ENCODE data around the gene TSPAN9.

Gene TSPAN9

GRCh38 chr12:3292677-3293412 lies 215.7 kb downstream of the TSPAN9 start:
- Histone ChIP-seq H3K4me1 (ENCODE audit: control insufficient read depth, insufficient read depth, low read length) (peaks cover 4% of the 10 kb centered on the region), H3K36me3 (ENCODE audit: control insufficient read depth, insufficient read depth, low read length) (no peaks in the 10 kb centered on the region), H3K9me3 (ENCODE audit: control insufficient read depth, low read length) (no peaks in the 10 kb centered on the region), H3K27ac (ENCODE audit: insufficient read depth, low read depth, low read length, poor library complexity, severe bottlenecking) (no peak overlapping the region), H3K27me3 (ENCODE audit: control insufficient read depth, insufficient read depth, low read length, poor library complexity, severe bottlenecking) (no peaks in the 10 kb centered on the region), H3K4me3 (ENCODE audit: insufficient read depth, low read depth, low read length) (no peak overlapping the region)
- WGBS, 2 experiments, result 91 to 92% methylated on average over 12 of the region's 12 CpGs

GRCh38 chr12:3293446-3294161 lies 216.4 kb downstream of the TSPAN9 start:
- Histone ChIP-seq H3K9me3 (ENCODE audit: control insufficient read depth, low read length) (no peaks in the 10 kb centered on the region), H3K4me3 (ENCODE audit: insufficient read depth, low read depth, low read length) (no peak overlapping the region), H3K27ac (ENCODE audit: insufficient read depth, low read depth, low read length, poor library complexity, severe bottlenecking) (no peak overlapping the region), H3K4me1 (ENCODE audit: control insufficient read depth, insufficient read depth, low read length) (peaks cover under 1% of the 10 kb centered on the region), H3K36me3 (ENCODE audit: control insufficient read depth, insufficient read depth, low read length) (no peaks in the 10 kb centered on the region), H3K27me3 (ENCODE audit: control insufficient read depth, insufficient read depth, low read length, poor library complexity, severe bottlenecking) (no peaks in the 10 kb centered on the region)
- WGBS, 2 experiments, result 91 to 92% methylated on average over 18 of the region's 18 CpGs

GRCh38 chr12:3294481-3294911 lies 217.3 kb downstream of the TSPAN9 start:
- WGBS, 2 experiments, result 87% methylated on average over 15 of the region's 15 CpGs

GRCh38 chr12:3295225-3295624 lies 218.0 kb downstream of the TSPAN9 start:
- 91 to 92% methylated on average over 8 of the region's 8 CpGs for WGBS, 2 experiments
- no peaks in the 10 kb centered on the region for H3K9me3 ChIP-seq (ENCODE audit: control insufficient read depth, low read length)
- peaks cover 10% of the 10 kb centered on the region for H3K27me3 ChIP-seq (ENCODE audit: control insufficient read depth, insufficient read depth, low read length, poor library complexity, severe bottlenecking)
- H3K36me3 ChIP-seq (ENCODE audit: control insufficient read depth, insufficient read depth, low read length), result no peaks in the 10 kb centered on the region
- H3K4me1 ChIP-seq (ENCODE audit: control insufficient read depth, insufficient read depth, low read length), result peaks cover 4% of the 10 kb centered on the region
- H3K4me3 ChIP-seq (ENCODE audit: insufficient read depth, low read depth, low read length), result no peak overlapping the region
- no peak overlapping the region for H3K27ac ChIP-seq (ENCODE audit: insufficient read depth, low read depth, low read length, poor library complexity, severe bottlenecking)

More at GRCh38 chr12:3294481-3294911, 217.3 kb downstream of the TSPAN9 start:
- Histone ChIP-seq H3K36me3 (ENCODE audit: control insufficient read depth, insufficient read depth, low read length) (no peaks in the 10 kb centered on the region), H3K4me3 (ENCODE audit: insufficient read depth, low read depth, low read length) (no peak overlapping the region), H3K27me3 (ENCODE audit: control insufficient read depth, insufficient read depth, low read length, poor library complexity, severe bottlenecking) (peaks cover 6% of the 10 kb centered on the region), H3K27ac (ENCODE audit: insufficient read depth, low read depth, low read length, poor library complexity, severe bottlenecking) (no peak overlapping the region), H3K4me1 (ENCODE audit: control insufficient read depth, insufficient read depth, low read length) (no peaks in the 10 kb centered on the region), H3K9me3 (ENCODE audit: control insufficient read depth, low read length) (no peaks in the 10 kb centered on the region)

- Histone ChIP-seq H3K27me3 (ENCODE audit: control insufficient read depth, insufficient read depth, low read length, poor library complexity, severe bottlenecking) (peaks cover 10% of the 10 kb centered on the region), H3K9me3 (ENCODE audit: control insufficient read depth, low read length) (no peaks in the 10 kb centered on the region), H3K36me3 (ENCODE audit: control insufficient read depth, insufficient read depth, low read length) (no peaks in the 10 kb centered on the region), H3K27ac (ENCODE audit: insufficient read depth, low read depth, low read length, poor library complexity, severe bottlenecking) (no peak overlapping the region), H3K4me3 (ENCODE audit: insufficient read depth, low read depth, low read length) (no peak overlapping the region), H3K4me1 (ENCODE audit: control insufficient read depth, insufficient read depth, low read length) (peaks cover 6% of the 10 kb centered on the region)
- WGBS, 2 experiments, result 92 to 93% methylated on average over 16 of the region's 16 CpGs
Measured at GRCh38 chr12:3295646-3296408, 218.6 kb downstream of the TSPAN9 start.

- Histone ChIP-seq H3K4me1 (ENCODE audit: control insufficient read depth, insufficient read depth, low read length) (peaks cover 6% of the 10 kb centered on the region), H3K36me3 (ENCODE audit: control insufficient read depth, insufficient read depth, low read length) (no peaks in the 10 kb centered on the region), H3K27ac (ENCODE audit: insufficient read depth, low read depth, low read length, poor library complexity, severe bottlenecking) (no peak overlapping the region), H3K4me3 (ENCODE audit: insufficient read depth, low read depth, low read length) (no peak overlapping the region), H3K9me3 (ENCODE audit: control insufficient read depth, low read length) (no peaks in the 10 kb centered on the region), H3K27me3 (ENCODE audit: control insufficient read depth, insufficient read depth, low read length, poor library complexity, severe bottlenecking) (peaks cover 10% of the 10 kb centered on the region)
- 90 to 95% methylated on average over 6 of the region's 6 CpGs for WGBS, 2 experiments
Measured at GRCh38 chr12:3296409-3296701, 219.2 kb downstream of the TSPAN9 start.

GRCh38 chr12:3298603-3299002 lies 221.4 kb downstream of the TSPAN9 start:
- peaks cover 6% of the 10 kb centered on the region for H3K4me1 ChIP-seq (ENCODE audit: control insufficient read depth, insufficient read depth, low read length)
- H3K4me3 ChIP-seq (ENCODE audit: insufficient read depth, low read depth, low read length), result no peak overlapping the region
- H3K27ac ChIP-seq (ENCODE audit: insufficient read depth, low read depth, low read length, poor library complexity, severe bottlenecking), result no peak overlapping the region
- peaks cover 10% of the 10 kb centered on the region for H3K27me3 ChIP-seq (ENCODE audit: control insufficient read depth, insufficient read depth, low read length, poor library complexity, severe bottlenecking)
- no peaks in the 10 kb centered on the region for H3K9me3 ChIP-seq (ENCODE audit: control insufficient read depth, low read length)
- no peaks in the 10 kb centered on the region for H3K36me3 ChIP-seq (ENCODE audit: control insufficient read depth, insufficient read depth, low read length)
- 82 to 85% methylated on average over 17 of the region's 17 CpGs for WGBS, 2 experiments

- Histone ChIP-seq H3K4me3 (ENCODE audit: insufficient read depth, low read depth, low read length) (no peak overlapping the region), H3K27me3 (ENCODE audit: control insufficient read depth, insufficient read depth, low read length, poor library complexity, severe bottlenecking) (peaks cover 10% of the 10 kb centered on the region), H3K9me3 (ENCODE audit: control insufficient read depth, low read length) (no peaks in the 10 kb centered on the region), H3K4me1 (ENCODE audit: control insufficient read depth, insufficient read depth, low read length) (peaks cover 6% of the 10 kb centered on the region), H3K36me3 (ENCODE audit: control insufficient read depth, insufficient read depth, low read length) (no peaks in the 10 kb centered on the region), H3K27ac (ENCODE audit: insufficient read depth, low read depth, low read length, poor library complexity, severe bottlenecking) (no peak overlapping the region)
- WGBS, 2 experiments, result 7% methylated on average over 32 of the region's 32 CpGs
Measured at GRCh38 chr12:3299929-3300832, 223.0 kb downstream of the TSPAN9 start.

- H3K4me3 ChIP-seq (ENCODE audit: insufficient read depth, low read depth, low read length), result no peak overlapping the region
- peaks cover 6% of the 10 kb centered on the region for H3K4me1 ChIP-seq (ENCODE audit: control insufficient read depth, insufficient read depth, low read length)
- H3K9me3 ChIP-seq (ENCODE audit: control insufficient read depth, low read length), result no peaks in the 10 kb centered on the region
- H3K36me3 ChIP-seq (ENCODE audit: control insufficient read depth, insufficient read depth, low read length), result no peaks in the 10 kb centered on the region
- 70 to 71% methylated on average over 10 of the region's 10 CpGs for WGBS, 2 experiments
- no peak overlapping the region for H3K27ac ChIP-seq (ENCODE audit: insufficient read depth, low read depth, low read length, poor library complexity, severe bottlenecking)
- peaks cover 10% of the 10 kb centered on the region for H3K27me3 ChIP-seq (ENCODE audit: control insufficient read depth, insufficient read depth, low read length, poor library complexity, severe bottlenecking)
Measured at GRCh38 chr12:3300833-3301401, 223.7 kb downstream of the TSPAN9 start.

All from ectodermal cell (in vitro differentiated cells).